GM19099 (cell line): Measurements from ENCODE around the gene BCL2.
A peak's percentile ranks its signal among the peaks of the same experiment; 100 is the strongest.

Source experiments
- POLR2A ChIP-seq: IDR thresholded peaks from 3 replicates; pipeline ENCODE4 v1.6.1; 2011; ENCODE audit warnings: low read depth; ENCODE audit not compliant: insufficient read length; ENCODE audit errors: extremely low read depth

BCL2 gene

GRCh38 chr18:63319383-63320122, at the start of gene BCL2:
Gene BCL2, minus strand, starts transcription at chr18:63319769.
- TF ChIP-seq POLR2A = peak; percentile 55

DNA sequence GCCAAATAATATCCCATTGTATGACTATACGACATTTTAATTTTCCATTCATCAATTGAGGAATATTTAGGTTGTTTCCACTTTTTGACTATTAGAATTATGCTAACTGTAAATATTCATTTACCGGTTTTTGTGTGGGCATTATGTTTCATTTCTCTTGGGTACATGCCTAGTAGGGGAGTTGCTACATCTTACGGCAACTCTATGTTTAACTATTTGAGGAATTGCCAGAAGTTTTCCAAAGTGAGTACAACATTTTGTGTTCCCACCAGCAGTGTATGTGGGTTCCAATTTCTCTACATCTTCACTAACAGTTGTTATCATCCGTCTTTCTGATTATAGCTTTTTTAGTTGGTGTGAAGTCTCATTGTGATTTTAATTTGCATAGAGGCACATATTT, 49.0 kb upstream of the BCL2 start:
- TF ChIP-seq POLR2A = no peak

- TF ChIP-seq POLR2A = peak; percentile 71
These were observed 47.7 kb upstream of the BCL2 start, which contains the start of gene KDSR for GRCh38 chr18:63367053-63367953. Gene KDSR, minus strand, starts transcription at chr18:63367206. Its CDS starts 88 bp downstream, at chr18:63367118.

- no peak for TF ChIP-seq POLR2A
These were observed 46.9 kb upstream of the BCL2 start for GRCh38 chr18:63366213-63367052.

DNA sequence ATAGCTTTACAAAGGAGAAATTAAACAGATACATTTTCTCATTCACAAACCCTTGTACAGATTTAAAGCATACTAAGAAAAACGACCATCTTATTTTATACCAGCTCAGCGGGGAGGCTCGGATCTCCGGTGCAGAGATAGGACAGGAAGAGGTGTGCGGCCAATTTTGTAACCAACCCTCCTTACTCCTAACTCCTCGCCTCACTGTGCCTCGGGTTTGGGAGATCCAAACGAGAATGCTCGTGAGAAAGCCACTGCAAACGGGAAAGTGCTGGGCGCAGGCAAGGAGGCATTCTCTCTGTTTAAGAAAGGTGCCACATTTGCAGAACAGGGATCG, 46.3 kb upstream of the BCL2 start:
- TF ChIP-seq POLR2A = no peak

GRCh38 chr18:63363951-63364350, 44.4 kb upstream of the BCL2 start:
- TF ChIP-seq POLR2A = no peak

GRCh38 chr18:63356272-63356896, 36.8 kb upstream of the BCL2 start:
- TF ChIP-seq POLR2A = no peak

DNA sequence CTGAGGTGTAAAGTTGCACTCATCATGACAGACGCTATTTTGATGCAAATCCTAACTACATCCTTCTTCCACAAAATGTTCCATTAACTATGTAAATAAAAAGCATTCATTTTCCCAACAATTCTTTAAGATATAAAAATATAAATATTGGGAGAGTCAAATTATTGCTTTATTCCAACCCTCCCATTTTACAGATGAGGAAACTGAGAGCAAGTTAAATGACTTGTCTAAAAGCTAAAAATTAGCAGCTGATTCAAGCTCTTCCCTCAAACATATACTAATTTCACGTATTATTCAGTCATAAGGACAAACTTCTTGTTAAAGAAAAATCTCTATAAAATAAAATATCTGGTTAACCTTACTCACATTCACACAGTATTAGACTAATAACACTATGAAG, 30.7 kb upstream of the BCL2 start:
- TF ChIP-seq POLR2A = no peak

DNA sequence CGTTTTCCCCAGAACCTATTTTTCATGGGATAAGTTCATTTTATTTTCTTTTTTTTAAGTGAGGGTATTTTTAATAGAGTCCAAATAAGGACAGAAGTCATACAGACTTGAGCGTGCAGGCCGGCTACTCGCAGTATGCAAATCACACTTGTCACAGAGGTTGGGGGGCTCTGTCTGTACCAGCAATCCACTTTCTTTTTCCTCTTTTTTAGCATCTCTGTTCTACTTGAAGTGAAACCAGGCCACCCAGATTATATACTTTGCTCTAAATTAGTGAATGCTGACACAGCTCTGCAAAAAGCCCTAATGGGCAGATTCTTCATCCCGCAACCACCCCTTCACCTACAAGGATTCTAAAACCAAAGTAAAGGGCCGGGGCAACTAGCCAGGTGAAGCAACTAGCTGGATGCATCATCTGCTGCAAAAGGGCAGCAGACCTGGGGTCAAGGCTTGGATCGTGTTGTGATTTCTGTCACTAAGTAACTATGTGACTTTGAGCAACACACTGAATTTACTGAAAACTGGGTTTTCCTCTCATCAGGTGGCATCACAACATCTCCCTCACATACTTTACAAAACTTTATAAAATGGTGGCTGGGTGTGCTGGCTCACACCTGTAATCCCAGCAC, 29.1 kb upstream of the BCL2 start:
- TF ChIP-seq POLR2A = no peak

GRCh38 chr18:63346480-63347183, 27.1 kb upstream of the BCL2 start:
- TF ChIP-seq POLR2A = no peak

GRCh38 chr18:63346031-63346430, 26.5 kb upstream of the BCL2 start:
- no peak for TF ChIP-seq POLR2A

- no peak for TF ChIP-seq POLR2A
These were observed 25.3 kb upstream of the BCL2 start for GRCh38 chr18:63344918-63345317.

DNA sequence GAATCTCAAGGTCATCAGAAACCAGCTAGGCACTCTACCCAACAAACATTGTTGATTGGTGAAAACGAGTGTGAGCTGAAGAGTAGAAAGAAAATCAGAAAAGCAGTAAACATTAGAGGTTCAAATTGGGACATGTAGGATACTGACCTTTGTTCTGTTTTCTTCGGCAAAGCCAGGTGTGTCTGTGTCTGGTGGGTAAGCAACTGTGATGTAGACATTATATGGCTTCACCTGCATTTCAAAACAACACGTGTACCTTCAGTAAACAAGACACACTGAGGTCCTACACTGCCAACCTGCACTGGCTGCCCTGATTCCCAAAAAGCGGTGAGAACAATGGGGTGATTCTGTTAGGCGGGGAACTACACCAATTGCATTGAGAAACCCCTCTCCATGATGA, 24.7 kb upstream of the BCL2 start:
- no peak for TF ChIP-seq POLR2A

DNA sequence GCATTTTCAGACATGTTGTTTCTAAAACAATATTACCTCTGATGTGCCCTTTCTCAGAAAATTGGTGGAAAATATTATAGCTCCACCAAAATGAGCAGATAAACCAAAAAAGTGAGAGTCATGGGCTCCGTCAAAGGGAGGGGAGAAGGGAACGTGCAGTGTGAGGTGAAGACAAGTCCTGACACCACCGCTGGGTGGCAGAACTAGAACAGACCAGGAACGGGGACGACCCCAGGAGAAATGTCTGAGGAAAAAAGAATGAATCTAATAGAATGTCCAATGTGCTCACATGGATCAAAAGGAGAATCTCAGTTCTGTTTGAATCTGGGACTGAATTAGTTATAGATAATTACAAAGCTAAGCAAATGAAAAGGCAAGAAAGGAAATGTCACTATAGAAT, 22.6 kb upstream of the BCL2 start:
- no peak for TF ChIP-seq POLR2A
